Measurements from ENCODE around the gene PTGFRN. TPM values are rescaled to one million over a fixed set of nuclear protein-coding genes. Genes with fewer than 3 reads are reported as not detected.

PTGFRN gene
- total and polyA plus RNA-seq, 9 donors = 22.9 to 106 (median 65.8) TPM

DNA sequence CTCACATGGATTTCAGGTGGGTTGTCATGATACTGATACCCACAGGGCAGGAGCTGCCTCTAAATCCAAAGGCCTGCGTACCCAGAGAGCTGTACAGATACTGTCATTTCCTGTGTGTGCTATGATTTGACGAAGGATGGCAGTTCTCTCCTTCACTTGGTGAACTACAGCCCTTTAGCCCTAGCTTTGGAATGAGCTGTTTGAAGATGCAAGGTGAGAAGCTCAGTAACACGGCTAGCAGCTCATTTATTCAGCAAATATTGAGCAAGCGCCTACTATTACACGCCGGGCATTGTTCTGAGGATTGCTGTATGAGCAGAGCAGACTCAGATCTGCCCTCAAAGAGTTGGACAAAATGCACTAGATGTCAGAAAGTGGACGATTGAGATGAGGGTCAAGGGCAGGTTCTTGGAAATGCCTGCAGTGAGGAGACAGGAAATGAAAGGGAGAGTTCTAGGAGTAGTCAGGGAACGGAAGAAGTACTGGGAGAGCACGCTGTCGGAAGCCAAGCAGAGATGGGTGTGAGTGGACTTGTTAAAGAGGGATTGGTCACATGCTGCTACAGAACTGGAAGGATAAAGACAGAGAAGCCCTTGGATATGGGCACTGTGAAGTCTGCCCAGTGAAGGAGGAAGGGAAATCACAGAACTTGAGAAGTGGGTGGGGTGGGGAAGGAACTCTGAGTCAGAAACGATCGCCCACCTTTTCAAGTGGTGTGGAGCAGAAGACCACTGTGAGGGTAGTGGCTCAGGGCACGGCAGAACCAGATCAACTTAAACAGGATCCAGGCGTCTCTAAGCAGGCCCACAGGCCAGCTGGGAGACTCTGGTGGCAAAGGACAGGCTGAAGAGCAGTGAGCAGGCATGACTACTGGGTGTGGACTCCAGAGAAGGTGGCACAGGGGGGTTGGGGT, 7.1 kb downstream of the PTGFRN start:
- intact Hi-C loops (cut with DNase I) = loop anchor here in 1 of 4 donors (10.0 kb wide), 1 partner anchor 542 kb away; the partner anchor contains the start of gene ATP1A1
- TF ChIP-seq, protein P1, sequence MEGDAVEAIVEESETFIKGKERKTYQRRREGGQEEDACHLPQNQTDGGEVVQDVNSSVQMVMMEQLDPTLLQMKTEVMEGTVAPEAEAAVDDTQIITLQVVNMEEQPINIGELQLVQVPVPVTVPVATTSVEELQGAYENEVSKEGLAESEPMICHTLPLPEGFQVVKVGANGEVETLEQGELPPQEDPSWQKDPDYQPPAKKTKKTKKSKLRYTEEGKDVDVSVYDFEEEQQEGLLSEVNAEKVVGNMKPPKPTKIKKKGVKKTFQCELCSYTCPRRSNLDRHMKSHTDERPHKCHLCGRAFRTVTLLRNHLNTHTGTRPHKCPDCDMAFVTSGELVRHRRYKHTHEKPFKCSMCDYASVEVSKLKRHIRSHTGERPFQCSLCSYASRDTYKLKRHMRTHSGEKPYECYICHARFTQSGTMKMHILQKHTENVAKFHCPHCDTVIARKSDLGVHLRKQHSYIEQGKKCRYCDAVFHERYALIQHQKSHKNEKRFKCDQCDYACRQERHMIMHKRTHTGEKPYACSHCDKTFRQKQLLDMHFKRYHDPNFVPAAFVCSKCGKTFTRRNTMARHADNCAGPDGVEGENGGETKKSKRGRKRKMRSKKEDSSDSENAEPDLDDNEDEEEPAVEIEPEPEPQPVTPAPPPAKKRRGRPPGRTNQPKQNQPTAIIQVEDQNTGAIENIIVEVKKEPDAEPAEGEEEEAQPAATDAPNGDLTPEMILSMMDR (IDR thresholded peaks at IDR 0.05) = no peak
- TF ChIP-seq POLR2A (IDR thresholded peaks at IDR 0.05) (no peak), EP300 (IDR thresholded peaks at IDR 0.05) (no peak)
- H3K9me3 ChIP-seq = no peaks in the 10 kb centered on the region
- peaks cover 15% of the 10 kb centered on the region for H3K4me1 ChIP-seq (ENCODE audit: insufficient read depth)
- no peak overlapping the region for H3K4me3 ChIP-seq
- peak in 1 of 5 donors; percentile 27 for DNase-seq
- no peaks in the 10 kb centered on the region for H3K36me3 ChIP-seq
- 66 to 71% (median 71%) methylated on average over 14 of the region's 14 CpGs for WGBS, 3 donors
- H3K27ac ChIP-seq = no peak overlapping the region
- H3K27me3 ChIP-seq = no peaks in the 10 kb centered on the region

DNA sequence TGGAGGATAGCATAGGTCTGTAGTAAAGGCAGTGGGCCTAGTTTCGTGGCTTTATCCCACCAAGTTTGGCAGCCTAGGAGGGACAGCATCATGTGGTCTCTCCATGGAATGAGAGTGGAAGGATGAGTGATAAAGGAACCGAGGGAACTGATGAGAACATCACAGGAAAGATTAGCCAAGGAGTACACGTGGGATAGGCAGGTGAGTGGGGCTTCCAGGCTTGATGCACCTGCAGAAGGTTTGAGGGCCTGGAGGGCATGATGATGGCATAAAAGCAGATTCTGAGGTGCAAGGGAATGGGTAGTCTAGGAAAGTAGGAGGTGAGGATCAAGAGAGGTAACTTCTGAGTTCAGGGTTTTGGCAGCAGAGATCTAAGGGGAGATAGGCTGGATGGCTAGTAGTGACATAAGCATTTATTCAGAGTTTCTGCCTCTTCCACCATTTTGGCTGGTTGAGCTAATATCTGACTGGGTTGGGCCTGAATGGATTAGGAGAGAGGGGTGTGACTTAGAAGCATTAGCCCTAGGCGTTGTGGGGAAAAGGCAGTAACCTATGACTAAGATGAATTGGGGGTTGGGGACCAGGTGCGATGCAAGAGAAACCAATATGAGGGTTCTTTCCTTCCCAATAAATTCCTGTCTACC, 9.1 kb downstream of the PTGFRN start:
- Histone ChIP-seq H3K4me3 (no peak overlapping the region), H3K4me1 (ENCODE audit: insufficient read depth) (peaks cover 15% of the 10 kb centered on the region), H3K27ac (no peak overlapping the region), H3K27me3 (no peaks in the 10 kb centered on the region), H3K36me3 (no peaks in the 10 kb centered on the region), H3K9me3 (no peaks in the 10 kb centered on the region)
- WGBS, 3 donors = 90 to 93% (median 92%) methylated on average over 5 of the region's 5 CpGs
- TF ChIP-seq, protein P1 (IDR thresholded peaks at IDR 0.05) = no peak
- TF ChIP-seq EP300 (IDR thresholded peaks at IDR 0.05) (no peak), POLR2A (IDR thresholded peaks at IDR 0.05) (no peak)
- no peak for DNase-seq
- intact Hi-C loops (cut with DNase I) = loop anchor here in 1 of 4 donors (10.0 kb wide), 1 partner anchor 544 kb away; the partner anchor contains the start of gene ATP1A1

DNA sequence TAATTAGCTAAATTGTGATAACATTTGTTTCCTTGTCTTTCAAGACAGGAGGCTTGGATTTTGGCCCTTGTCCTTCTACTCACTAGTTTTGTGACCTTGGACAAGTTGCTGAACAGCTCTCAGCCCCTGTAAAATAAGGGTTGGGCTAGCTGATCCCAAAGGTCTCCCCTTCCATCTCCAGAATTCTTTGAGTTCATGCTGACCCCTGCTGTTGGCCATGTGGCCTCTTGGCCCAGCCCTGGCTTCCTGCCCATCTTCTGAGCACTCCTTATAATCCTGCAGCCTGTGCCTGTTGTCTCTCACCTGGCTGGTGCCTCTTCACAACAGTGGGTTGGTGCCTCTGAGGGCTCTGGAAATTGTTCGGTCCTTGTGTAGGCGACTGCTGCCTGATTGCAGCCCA, 10.1 kb downstream of the PTGFRN start:
- Histone ChIP-seq H3K4me3 (no peak overlapping the region), H3K27ac (no peak overlapping the region), H3K27me3 (no peaks in the 10 kb centered on the region), H3K4me1 (ENCODE audit: insufficient read depth) (peaks cover 15% of the 10 kb centered on the region), H3K36me3 (no peaks in the 10 kb centered on the region), H3K9me3 (no peaks in the 10 kb centered on the region)
- no peak for DNase-seq
- TF ChIP-seq, protein P1 (IDR thresholded peaks at IDR 0.05) = no peak
- no peak for TF ChIP-seq POLR2A (IDR thresholded peaks at IDR 0.05)
- TF ChIP-seq EP300 (IDR thresholded peaks at IDR 0.05) = no peak
- intact Hi-C loops (cut with DNase I) = loop anchor here in 3 of 4 donors (10.0 kb wide), 3 partner anchors 45 to 545 kb away; partner anchors contain the start of gene ATP1A1 (in 1 of the 3)
- 87 to 98% (median 90%) methylated on average over 2 of the region's 2 CpGs for WGBS, 3 donors

DNA sequence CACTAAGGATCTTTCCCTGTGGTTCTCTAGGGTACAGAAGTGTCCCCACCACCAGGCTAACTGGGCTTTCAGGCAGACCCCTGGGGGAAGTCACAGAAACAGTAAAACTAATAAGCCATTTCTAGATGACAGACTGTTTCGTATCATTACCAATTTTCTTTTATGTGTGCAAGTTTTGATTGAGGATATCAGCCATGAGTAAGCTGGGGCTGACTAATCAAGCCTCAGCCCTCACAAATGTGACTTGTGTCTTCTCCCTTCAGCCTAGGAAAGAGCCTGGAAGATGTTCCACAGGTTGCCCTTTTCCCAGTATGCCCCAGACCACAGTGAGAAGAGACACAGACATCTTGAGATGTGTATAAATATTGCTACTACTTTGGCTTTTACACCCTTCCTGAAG, 10.5 kb downstream of the PTGFRN start:
- intact Hi-C loops (cut with DNase I) = loop anchor here in 2 of 4 donors (10.0 kb wide), 2 partner anchors 45 to 135 kb away; no protein-coding TSS in a partner anchor
- no peaks in the 10 kb centered on the region for H3K36me3 ChIP-seq
- no peak for DNase-seq
- peaks cover 14% of the 10 kb centered on the region for H3K4me1 ChIP-seq (ENCODE audit: insufficient read depth)
- H3K27ac ChIP-seq = no peak overlapping the region
- no peak overlapping the region for H3K4me3 ChIP-seq
- no peaks in the 10 kb centered on the region for H3K27me3 ChIP-seq
- no peak for TF ChIP-seq POLR2A (IDR thresholded peaks at IDR 0.05)
- TF ChIP-seq EP300 (IDR thresholded peaks at IDR 0.05) = no peak
- TF ChIP-seq, protein P1 (IDR thresholded peaks at IDR 0.05) = no peak
- WGBS, 3 donors = 91 to 93% (median 92%) methylated on average over 1 of the region's 1 CpG
- H3K9me3 ChIP-seq = no peaks in the 10 kb centered on the region
